H1 (cell line): ENCODE data around the gene JAKMIP2. TPM values are rescaled to one million over a fixed set of nuclear protein-coding genes. Genes with fewer than 3 reads are reported as not detected.

ENCODE experiments used
- CTCF ChIA-PET: fragments of 300-600 bp; sonication (Branson Sonifier 250); formaldehyde crosslinking; loops from one replicate; lab custom pipeline; 2021; ENCODE audit not compliant: partially characterized antibody; lab: Charles Lee
- POLR2A ChIA-PET: fragments of 300-600 bp; sonication (Branson Sonifier 250); formaldehyde crosslinking; loops from one replicate; lab custom pipeline; 2021; ENCODE audit warnings: inconsistent platforms; ENCODE audit not compliant: partially characterized antibody; lab: Charles Lee
- DNase-seq, 2 experiments: peaks; one replicate each; pipeline versions ENCODE4 v3.0.0 to v3.0.0-alpha.2; 2010 to 2022; ENCODE audit warnings: low spot score in 2 of 2, low read depth in 1 of 2, mixed read lengths in 1 of 2
- FAIRE-seq: peaks from 2 replicates; lab custom pipeline; 2011; peaks lifted over from hg19 to GRCh38; lab: Jason Lieb, UNC
- H2AFZ ChIP-seq: 2 replicates; pipeline ENCODE4 v1.8.1; 2012; ENCODE audit warnings: low read length, inconsistent platforms
- H2AK5ac ChIP-seq: 2 replicates; pipeline ENCODE4 v1.6.1; 2013; ENCODE audit warnings: low read depth, low read length
- H2BK120ac ChIP-seq: replicated peaks from 2 replicates; pipeline ENCODE3; 2013; ENCODE audit warnings: low read depth, low read length, inconsistent platforms
- H2BK12ac ChIP-seq: 2 replicates; pipeline ENCODE4 v1.6.1; 2013; ENCODE audit warnings: low read depth, low read length
- H2BK15ac ChIP-seq: 2 replicates; pipeline ENCODE4 v1.6.1; 2013; ENCODE audit warnings: low read length
- H2BK20ac ChIP-seq: 2 replicates; pipeline ENCODE4 v1.6.1; 2013; ENCODE audit warnings: low read length
- H2BK5ac ChIP-seq: 2 replicates; pipeline ENCODE4 v1.6.1; 2013; ENCODE audit warnings: low read depth, low read length
- H3K14ac ChIP-seq: 2 replicates; pipeline ENCODE4 v1.6.1; 2013; ENCODE audit warnings: inconsistent platforms; ENCODE audit not compliant: insufficient read length
- H3K18ac ChIP-seq: 2 replicates; pipeline ENCODE4 v1.6.1; 2013; ENCODE audit warnings: low read length; ENCODE audit errors: extremely low read depth
- H3K23ac ChIP-seq: 2 replicates; pipeline ENCODE4 v1.6.1; 2013; ENCODE audit warnings: inconsistent platforms; ENCODE audit not compliant: insufficient read length
- H3K23me2 ChIP-seq: 2 replicates; pipeline ENCODE4 v1.6.1; 2013; ENCODE audit warnings: low read depth, low read length
- H3K27ac ChIP-seq: 2 replicates; pipeline ENCODE4 v1.6.1; 2011; ENCODE audit warnings: low read depth, low read length, inconsistent platforms
- H3K27me3 ChIP-seq, 4 experiments: replicated peaks in 1 of 4; 1 replicate in 1 of 4; 2 replicates in 3 of 4; pipeline versions ENCODE4 v1.6.1 to v1.8.1; 2011 to 2013; ENCODE audit warnings: low read length in 3 of 4, mild to moderate bottlenecking in 3 of 4, inconsistent platforms in 2 of 4, mixed read lengths in 2 of 4, moderate library complexity in 1 of 4; ENCODE audit not compliant: control insufficient read depth in 3 of 4, insufficient read depth in 3 of 4; ENCODE audit errors: extremely low read depth in 1 of 4
- H3K36me3 ChIP-seq, 4 experiments: 2 replicates each; pipeline versions ENCODE4 v1.6.1 to v1.8.1; 2011 to 2013; ENCODE audit warnings: mild to moderate bottlenecking in 4 of 4, low read length in 3 of 4, moderate library complexity in 2 of 4, control low read depth in 1 of 4, inconsistent platforms in 1 of 4; ENCODE audit not compliant: insufficient read depth in 4 of 4, control insufficient read depth in 2 of 4
- H3K4ac ChIP-seq: replicated peaks from 2 replicates; pipeline ENCODE3; 2013; ENCODE audit warnings: low read length, low read depth, mixed read lengths, inconsistent platforms; ENCODE audit not compliant: insufficient read length
- H3K4me1 ChIP-seq, 4 experiments: replicated peaks in 1 of 4; 1 replicate in 1 of 4; 2 replicates in 3 of 4; pipeline versions ENCODE4 v1.6.1 to v1.8.1; 2011 to 2013; ENCODE audit warnings: low read length in 3 of 4, inconsistent platforms in 2 of 4, mixed read lengths in 1 of 4; ENCODE audit not compliant: insufficient read depth in 4 of 4, control insufficient read depth in 3 of 4
- H3K4me2 ChIP-seq, 2 experiments: 2 replicates each; pipeline versions ENCODE4 v1.6.1 to v1.8.1; 2011 to 2013; ENCODE audit warnings: low read depth in 2 of 2, low read length in 2 of 2, control low read depth in 1 of 2, inconsistent platforms in 1 of 2, mild to moderate bottlenecking in 1 of 2; ENCODE audit not compliant: insufficient read depth in 1 of 2
- H3K4me3 ChIP-seq, 4 experiments: fragments of 200-600, 300-600 bp in 1 of 4; sonication (generic), shearing (Covaris generic), sonication (Bioruptor Twin) in 1 of 4; 2 replicates each; pipeline versions ENCODE4 v1.5.1 to v1.8.1; 2011 to 2016; ENCODE audit warnings: low read length in 4 of 4, low read depth in 3 of 4, control low read depth in 2 of 4, inconsistent platforms in 2 of 4, mild to moderate bottlenecking in 2 of 4, mixed read lengths in 1 of 4, moderate library complexity in 1 of 4; ENCODE audit not compliant: insufficient read depth in 2 of 4; ENCODE audit errors: extremely low read depth in 1 of 4
- H3K56ac ChIP-seq: replicated peaks from 2 replicates; pipeline ENCODE3; 2013; ENCODE audit warnings: low read depth, mild to moderate bottlenecking, mixed read lengths, low read length, inconsistent platforms; ENCODE audit not compliant: insufficient read length
- H3K79me1 ChIP-seq: 2 replicates; pipeline ENCODE4 v1.6.1; 2013; ENCODE audit warnings: low read depth, low read length, control low read depth
- H3K79me2 ChIP-seq, 2 experiments: 2 replicates each; pipeline versions ENCODE4 v1.6.1 to v1.8.1; 2012 to 2013; ENCODE audit warnings: low read length in 2 of 2, mild to moderate bottlenecking in 2 of 2, inconsistent platforms in 1 of 2; ENCODE audit not compliant: insufficient read depth in 2 of 2, control insufficient read depth in 1 of 2
- H3K9ac ChIP-seq, 4 experiments: replicated peaks in 1 of 4; 1 replicate in 1 of 4; 2 replicates in 3 of 4; pipeline versions ENCODE4 v1.6.1 to v1.8.1; 2011 to 2013; ENCODE audit warnings: low read depth in 3 of 4, low read length in 3 of 4, control low read depth in 2 of 4, mild to moderate bottlenecking in 2 of 4, moderate library complexity in 2 of 4, inconsistent platforms in 1 of 4; ENCODE audit errors: extremely low read depth in 1 of 4
- H3K9me3 ChIP-seq, 2 experiments: 2 replicates each; pipeline versions ENCODE4 v1.6.1 to v1.8.1; 2012 to 2013; ENCODE audit warnings: mild to moderate bottlenecking in 2 of 2, moderate library complexity in 2 of 2, control low read depth in 1 of 2, inconsistent platforms in 1 of 2, low read depth in 1 of 2, low read length in 1 of 2, mixed read lengths in 1 of 2; ENCODE audit not compliant: insufficient read depth in 2 of 2
- H4K20me1 ChIP-seq, 2 experiments: replicated peaks in 1 of 2; 2 replicates each; pipeline versions ENCODE3 to v1.8.1; 2011 to 2013; ENCODE audit warnings: inconsistent platforms in 2 of 2, low read length in 2 of 2, mild to moderate bottlenecking in 1 of 2; ENCODE audit not compliant: insufficient read depth in 2 of 2, control insufficient read depth in 1 of 2
- H4K5ac ChIP-seq: 2 replicates; pipeline ENCODE4 v1.6.1; 2013; ENCODE audit warnings: low read length, low read depth, mixed read lengths, inconsistent platforms; ENCODE audit not compliant: insufficient read length
- H4K8ac ChIP-seq: 2 replicates; pipeline ENCODE4 v1.8.0; 2013; ENCODE audit warnings: mild to moderate bottlenecking, moderate library complexity, low read length, inconsistent platforms; ENCODE audit not compliant: insufficient read depth; ENCODE audit errors: extremely low read depth
- H4K91ac ChIP-seq: replicated peaks from 2 replicates; pipeline ENCODE3; 2013; ENCODE audit warnings: low read length, mixed read lengths, inconsistent platforms; ENCODE audit not compliant: insufficient read length
- BACH1 ChIP-seq: IDR thresholded peaks from 2 replicates; pipeline ENCODE4 v1.6.1; 2012; ENCODE audit warnings: low read length, improper control_type of control experiment
- BCL11A ChIP-seq, 2 experiments: IDR thresholded peaks; one replicate each; pipeline ENCODE4 v1.6.1; 2011; ENCODE audit warnings: low read depth in 2 of 2, low read length in 2 of 2, mild to moderate bottlenecking in 2 of 2
- CBX5 ChIP-seq: fragments of 300-800, 300-1000 bp; sonication (generic); IDR thresholded peaks from 2 replicates; pipeline ENCODE4 v1.7.1; 2016; ENCODE audit warnings: antibody characterized with exemption, low read length, low read depth
- CTBP2 ChIP-seq: IDR thresholded peaks from 2 replicates; pipeline ENCODE4 v1.7.0; 2011; ENCODE audit warnings: borderline replicate concordance, mild to moderate bottlenecking, moderate library complexity, mixed read lengths, low read length; ENCODE audit not compliant: insufficient read depth, insufficient read length
- EZH2 ChIP-seq: fragments of 200-600 bp; sonication (generic); IDR thresholded peaks from 2 replicates; pipeline ENCODE4 v1.7.1; 2012; ENCODE audit warnings: low read depth, mild to moderate bottlenecking, moderate library complexity, low read length, inconsistent platforms; ENCODE audit not compliant: severe bottlenecking
- FOSL1 ChIP-seq: IDR thresholded peaks from 2 replicates; pipeline ENCODE4 v1.6.1; 2011; ENCODE audit warnings: mild to moderate bottlenecking, low read depth, low read length, moderate library complexity; ENCODE audit not compliant: insufficient read depth
- JUND ChIP-seq: IDR thresholded peaks from 2 replicates; pipeline ENCODE4 v1.6.1; 2011; ENCODE audit warnings: mild to moderate bottlenecking, improper control_type of control experiment, low read length
- NRF1 ChIP-seq: IDR thresholded peaks from 2 replicates; pipeline ENCODE4 v1.6.1; 2011; ENCODE audit warnings: mild to moderate bottlenecking, low read depth, low read length, improper control_type of control experiment
- POLR2AphosphoS5 ChIP-seq: IDR thresholded peaks from 2 replicates; pipeline ENCODE4 v1.6.1; 2011; ENCODE audit warnings: low read depth, low read length
- RAD21 ChIP-seq, 2 experiments: IDR thresholded peaks in 1 of 2; conservative IDR thresholded peaks in 1 of 2; 2 replicates each; pipeline ENCODE4 v1.6.1; 2011; ENCODE audit warnings: low read depth in 2 of 2, low read length in 2 of 2, improper control_type of control experiment in 1 of 2, inconsistent platforms in 1 of 2, mild to moderate bottlenecking in 1 of 2, moderate library complexity in 1 of 2
- RBBP5 ChIP-seq: IDR thresholded peaks from 2 replicates; pipeline ENCODE4 v1.7.1; 2012; ENCODE audit warnings: low read depth, mild to moderate bottlenecking, inconsistent platforms, low read length, moderate library complexity, borderline replicate concordance
- SP4 ChIP-seq: IDR thresholded peaks from 2 replicates; pipeline ENCODE4 v1.6.1; 2012; ENCODE audit warnings: low read length, inconsistent platforms
- USF2 ChIP-seq: IDR thresholded peaks from 2 replicates; pipeline ENCODE4 v1.6.1; 2011; ENCODE audit warnings: low read length, improper control_type of control experiment
- WGBS, 2 experiments: shearing (Covaris generic) in 1 of 2; methylation state at CpG; one replicate each; pipeline versions ENCODE4 v1.1.6 to v1.1.7; 2013 to 2015; ENCODE audit warnings: low lambda C conversion rate in 2 of 2, mixed read lengths in 2 of 2, inconsistent platforms in 1 of 2, low coverage in 1 of 2, missing lambda C conversion rate in 1 of 2; ENCODE audit not compliant: insufficient replicate concordance in 2 of 2, insufficient coverage in 1 of 2, insufficient read length in 1 of 2; ENCODE audit errors: extremely low coverage in 1 of 2, missing lambda C conversion rate in 1 of 2; 5-methylcytosine and 5-hydroxymethylcytosine counted together
- polyA plus RNA-seq, 7 experiments: library from polyadenylated mRNA; depleted of rRNA in 3 of 7; stranded (reverse) in 5 of 7; unstranded in 2 of 7; fragments of >200 nt in 5 of 7; fragments of 200-250 nt in 2 of 7; gene quantifications; 1 replicate in 5 of 7; 2 replicates in 1 of 7; 4 replicates in 1 of 7; pipeline versions ENCODE4 v1.2.1 to v1.2.3, GENCODE V29; 2011 to 2013; ENCODE audit warnings: missing spikeins in 2 of 7, mixed read lengths in 2 of 7
- total RNA-seq: library from RNA; stranded (reverse); fragmentation: NEBNext Ultra II Directional; extraction: Animal tissue kit (Norgen Biotek cat#: 25700); gene quantifications from 2 replicates; pipeline ENCODE4 v1.2.1, GENCODE V29; 2021

Gene JAKMIP2
- total and polyA plus RNA-seq, 2 of the 8 experiments (the other 6 are each of a cell fraction or from before 2014, with no cell fraction given): 2.4 to 13.6 TPM

- Histone ChIP-seq H2AK5ac (no peak overlapping the region), H2BK5ac (no peak overlapping the region), H3K4me1 (no peaks in the 10 kb centered on the region), H3K27ac (no peak overlapping the region), H4K5ac (no peak overlapping the region), H3K79me1 (no peaks in the 10 kb centered on the region; the same call in 1 of the 2 replicates), H2BK120ac (no peak overlapping the region), H3K27me3 (peaks cover 0 to 1% (median 0%) of the 10 kb centered on the region in 4 experiments; a peak in 1 of 7 replicates), H2AFZ (no peak overlapping the region), H4K8ac (no peak overlapping the region), H3K79me2 (no peaks in the 10 kb centered on the region), H2BK20ac (no peak overlapping the region), H3K18ac (no peak overlapping the region), H3K9ac (no peak overlapping the region), H3K14ac (no peak overlapping the region), H3K4me3 (no peak overlapping the region), H3K23ac (no peak overlapping the region), H3K56ac (no peak overlapping the region), H4K91ac (no peak overlapping the region), H3K4ac (no peak overlapping the region), H3K36me3 (peaks cover 6 to 78% (median 33%) of the 10 kb centered on the region in 4 experiments; a peak in 7 of 8 replicates), H3K9me3 (no peaks in the 10 kb centered on the region), H3K23me2 (no peaks in the 10 kb centered on the region), H2BK15ac (no peak overlapping the region), H4K20me1 (no peaks in the 10 kb centered on the region), H2BK12ac (no peak overlapping the region), H3K4me2 (no peak overlapping the region)
- CTCF ChIA-PET: interaction anchor here (1.5 to 3.7 kb wide), 3 partner anchors 11 to 183 kb away, joined by 3 to 16 read pairs (median 6); no protein-coding TSS in a partner anchor
- no peak for DNase-seq
- 95% methylated on average over 5 of the region's 5 CpGs; no CpG with 5 or more reads in 1 of the 2 experiments for WGBS, 2 experiments
- POLR2A ChIA-PET: no interaction called here
- FAIRE-seq: no peak
- TF ChIP-seq JUND: no peak
- TF ChIP-seq EZH2: no peak
- no peak for TF ChIP-seq NRF1
- TF ChIP-seq CBX5: no peak
- TF ChIP-seq CTBP2: no peak
- no peak for TF ChIP-seq RAD21 (IDR thresholded peaks at IDR 0.05 in 1 of 2, conservative IDR thresholded peaks at IDR 0.05 in 1 of 2; ENCODE audit: low read depth in 2 of 2, low read length in 2 of 2)
- TF ChIP-seq SP4: no peak
- TF ChIP-seq USF2: no peak
- no peak for TF ChIP-seq BACH1
- no peak for TF ChIP-seq RBBP5
- no peak for TF ChIP-seq POLR2AphosphoS5
- no peak for TF ChIP-seq BCL11A (IDR thresholded peaks at IDR 0.05; ENCODE audit: low read depth in 2 of 2, low read length in 2 of 2)
- no peak for TF ChIP-seq FOSL1
Observed at GRCh38 chr5:147639321-147639720, 143.2 kb downstream of the JAKMIP2 start.
